GM12801 (cell line): ENCODE results near the gene KRTAP2-1.
"Not testable (repeated sequence)": the region's sequence is repeated elsewhere in the genome, so short reads cannot be mapped to it uniquely, and the experiment has no call there.

Experiments
- TF ChIP-seq, protein P1 (sequence below): IDR thresholded peaks from one replicate; pipeline ENCODE4 v1.5.1; 2011; ENCODE audit warnings: control low read depth; ENCODE audit not compliant: insufficient read length; ENCODE audit errors: extremely low read depth

KRTAP2-1 gene

GRCh38 chr17:41040783-41041571 lies 6.1 kb downstream of the KRTAP2-1 start, which contains the start of gene KRTAP1-1:
KRTAP1-1 (minus strand) TSS chr17:41041450; CDS start chr17:41041397, 53 bp downstream.
- TF ChIP-seq, protein P1, sequence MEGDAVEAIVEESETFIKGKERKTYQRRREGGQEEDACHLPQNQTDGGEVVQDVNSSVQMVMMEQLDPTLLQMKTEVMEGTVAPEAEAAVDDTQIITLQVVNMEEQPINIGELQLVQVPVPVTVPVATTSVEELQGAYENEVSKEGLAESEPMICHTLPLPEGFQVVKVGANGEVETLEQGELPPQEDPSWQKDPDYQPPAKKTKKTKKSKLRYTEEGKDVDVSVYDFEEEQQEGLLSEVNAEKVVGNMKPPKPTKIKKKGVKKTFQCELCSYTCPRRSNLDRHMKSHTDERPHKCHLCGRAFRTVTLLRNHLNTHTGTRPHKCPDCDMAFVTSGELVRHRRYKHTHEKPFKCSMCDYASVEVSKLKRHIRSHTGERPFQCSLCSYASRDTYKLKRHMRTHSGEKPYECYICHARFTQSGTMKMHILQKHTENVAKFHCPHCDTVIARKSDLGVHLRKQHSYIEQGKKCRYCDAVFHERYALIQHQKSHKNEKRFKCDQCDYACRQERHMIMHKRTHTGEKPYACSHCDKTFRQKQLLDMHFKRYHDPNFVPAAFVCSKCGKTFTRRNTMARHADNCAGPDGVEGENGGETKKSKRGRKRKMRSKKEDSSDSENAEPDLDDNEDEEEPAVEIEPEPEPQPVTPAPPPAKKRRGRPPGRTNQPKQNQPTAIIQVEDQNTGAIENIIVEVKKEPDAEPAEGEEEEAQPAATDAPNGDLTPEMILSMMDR = not testable (repeated sequence)

DNA sequence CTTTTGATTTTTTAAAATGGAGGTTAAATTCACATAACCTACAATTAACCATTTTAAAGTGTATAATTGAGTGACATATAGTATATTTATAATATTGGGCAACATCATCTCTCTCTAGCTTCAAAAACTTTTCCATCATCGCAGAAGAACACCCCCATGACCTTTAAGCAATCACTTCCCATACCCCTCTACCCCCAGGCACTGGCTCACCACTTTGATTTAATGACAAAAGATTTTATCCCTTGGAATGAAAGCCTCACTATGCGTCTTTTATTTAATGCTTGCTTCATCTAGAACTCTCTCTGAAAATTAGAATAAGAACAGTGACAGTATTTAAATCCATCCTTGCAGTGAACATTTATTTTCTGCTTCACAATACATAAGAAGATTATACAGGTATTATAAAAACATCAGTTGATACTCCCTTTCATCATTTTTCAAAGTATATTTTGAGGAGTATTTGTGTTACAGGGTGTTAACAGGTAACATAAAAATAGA lies 9.2 kb downstream of the KRTAP2-1 start:
- TF ChIP-seq, protein P1 = no peak

DNA sequence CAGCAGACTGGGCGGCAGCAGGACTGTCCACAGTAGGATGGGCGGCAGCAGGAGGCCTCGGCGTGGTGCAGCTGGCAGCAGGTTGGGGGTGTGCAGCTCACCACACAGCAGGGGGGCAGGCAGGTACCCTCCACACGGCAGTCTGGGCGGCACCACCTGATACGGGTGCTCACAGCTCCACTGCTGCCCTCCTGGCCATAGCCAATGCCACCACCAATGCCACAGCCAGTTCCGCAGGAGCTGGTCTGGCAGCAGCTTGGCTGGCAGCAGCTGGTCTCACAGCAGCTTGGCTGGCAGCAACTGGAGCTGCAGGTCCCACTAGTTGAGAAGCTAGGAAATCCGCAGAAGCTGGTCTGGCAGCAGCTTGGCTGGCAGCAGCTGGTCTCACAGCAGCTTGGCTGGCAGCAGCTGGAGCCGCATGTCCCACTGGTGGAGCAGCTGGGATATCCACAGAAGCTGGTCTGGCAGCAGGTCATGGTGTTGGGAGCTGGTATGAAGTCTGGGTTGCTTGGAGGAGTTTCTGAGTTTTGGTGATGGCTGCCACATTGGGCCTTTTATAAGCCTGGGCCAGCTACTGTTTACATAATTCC lies 12.7 kb downstream of the KRTAP2-1 start, which contains the start of gene KRTAP1-3:
TSS of gene KRTAP1-3 (minus strand) at position 529 of the 590 bp plus-strand sequence. CDS start at position 476, 53 bp downstream.
- TF ChIP-seq, protein P1 = not testable (repeated sequence)

- TF ChIP-seq, protein P1 = no peak
Observed at GRCh38 chr17:41029633-41030245, 17.4 kb downstream of the KRTAP2-1 start, which contains the start of gene KRTAP1-4. KRTAP1-4 (minus strand) TSS chr17:41030195; CDS start chr17:41030078, 117 bp downstream.

GRCh38 chr17:41026715-41027471 lies 20.2 kb downstream of the KRTAP2-1 start, which contains the start of gene KRTAP1-5:
KRTAP1-5 (minus strand) TSS chr17:41027208; CDS start chr17:41027155, 53 bp downstream.
- TF ChIP-seq, protein P1 = no peak

DNA sequence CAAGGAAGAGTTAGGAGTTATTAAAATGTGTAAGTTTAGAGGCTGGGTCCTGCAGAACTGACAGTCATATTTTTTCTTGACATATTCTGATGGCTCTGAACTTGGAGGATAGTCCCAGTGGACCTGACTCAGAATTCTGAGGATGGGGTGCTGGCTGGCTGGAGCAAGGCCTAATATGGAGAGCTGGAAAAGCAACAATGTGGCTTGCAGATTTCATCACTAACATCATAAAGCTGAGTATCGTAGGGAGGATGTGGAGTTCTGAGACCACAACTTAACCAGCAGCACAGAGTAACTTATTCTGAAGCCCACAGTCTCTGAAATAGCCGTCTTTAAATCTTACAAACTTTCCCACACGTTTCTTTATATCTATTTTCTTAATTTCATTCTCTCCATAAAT lies 22.4 kb downstream of the KRTAP2-1 start:
- TF ChIP-seq, protein P1 = no peak

DNA sequence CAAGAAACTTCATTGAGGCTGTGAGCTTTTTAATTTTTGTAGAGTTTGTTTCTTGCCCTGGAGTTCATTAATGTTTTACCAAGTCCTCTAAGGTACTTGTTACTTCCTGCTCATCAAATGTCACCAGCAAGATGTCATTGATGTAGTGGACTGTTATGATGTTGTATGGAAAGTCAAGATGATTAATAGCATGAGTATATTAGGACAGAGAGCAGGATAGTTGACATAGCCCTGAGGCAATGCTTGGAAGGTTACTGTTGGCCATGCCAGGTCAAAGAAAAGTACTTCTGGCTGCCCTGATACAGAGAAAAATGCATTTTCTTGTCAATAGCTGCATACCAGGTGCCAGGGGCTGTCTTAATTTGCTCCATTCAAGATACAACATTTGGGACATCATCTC lies 26.8 kb downstream of the KRTAP2-1 start:
- TF ChIP-seq, protein P1 = no peak
